ENCODE measurements around the gene EFCAB3. TPM values are rescaled to one million over a fixed set of nuclear protein-coding genes. Genes with fewer than 3 reads are reported as not detected.
A peak's percentile ranks its signal among the peaks of the same experiment; 100 is the strongest.
"Not testable (repeated sequence)": the region's sequence is repeated elsewhere in the genome, so short reads cannot be mapped to it uniquely, and the experiment has no call there.

EFCAB3 gene
- not detected in 2 replicates for total RNA-seq (2014; rRNA removed; shearing (Covaris generic))

GRCh38 chr17:62380253-62380652 lies at the start of gene EFCAB3:
Gene EFCAB3, plus strand, starts transcription at chr17:62380553. Its CDS starts 2,427 bp downstream, at chr17:62382980.
- H3K9me3 ChIP-seq (replicated peaks): no peaks in the 10 kb centered on the region
- no peak within 1 kb of the TSS for H3K4me3 ChIP-seq
- no peaks in the 10 kb centered on the region for H3K27me3 ChIP-seq
- H3K36me3 ChIP-seq: no peaks in the 10 kb centered on the region
- no peaks in the 10 kb centered on the region for H3K4me1 ChIP-seq
- no peak for DNase-seq
- no peak within 1 kb of the TSS for H3K27ac ChIP-seq

DNA sequence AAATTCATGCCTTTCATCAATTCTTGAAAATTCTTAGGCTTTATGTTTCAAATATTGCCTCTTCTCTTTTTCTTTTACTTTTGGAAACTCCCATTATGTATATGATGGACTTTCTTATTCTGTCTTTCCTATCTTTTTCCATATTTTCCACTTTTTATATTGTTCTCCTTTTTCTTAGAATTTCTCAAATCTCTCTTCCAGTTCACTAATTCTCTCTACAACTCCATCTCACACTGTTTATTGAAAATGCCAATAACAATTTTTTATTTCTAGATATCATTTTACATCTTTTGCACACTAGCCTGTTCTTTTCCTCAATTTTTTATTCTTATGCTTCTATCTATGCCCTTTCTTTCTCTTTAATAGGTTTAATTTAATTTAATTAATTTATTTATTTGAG lies 43.8 kb upstream of the EFCAB3 start:
- no peaks in the 10 kb centered on the region for H3K36me3 ChIP-seq
- H3K27ac ChIP-seq: no peak overlapping the region
- no peak for DNase-seq
- H3K4me1 ChIP-seq: no peaks in the 10 kb centered on the region
- peaks cover 8% of the 10 kb centered on the region; the same call in 1 of the 2 replicates for H3K9me3 ChIP-seq (replicated peaks)
- H3K4me3 ChIP-seq: no peak overlapping the region
- H3K27me3 ChIP-seq: no peaks in the 10 kb centered on the region

DNA sequence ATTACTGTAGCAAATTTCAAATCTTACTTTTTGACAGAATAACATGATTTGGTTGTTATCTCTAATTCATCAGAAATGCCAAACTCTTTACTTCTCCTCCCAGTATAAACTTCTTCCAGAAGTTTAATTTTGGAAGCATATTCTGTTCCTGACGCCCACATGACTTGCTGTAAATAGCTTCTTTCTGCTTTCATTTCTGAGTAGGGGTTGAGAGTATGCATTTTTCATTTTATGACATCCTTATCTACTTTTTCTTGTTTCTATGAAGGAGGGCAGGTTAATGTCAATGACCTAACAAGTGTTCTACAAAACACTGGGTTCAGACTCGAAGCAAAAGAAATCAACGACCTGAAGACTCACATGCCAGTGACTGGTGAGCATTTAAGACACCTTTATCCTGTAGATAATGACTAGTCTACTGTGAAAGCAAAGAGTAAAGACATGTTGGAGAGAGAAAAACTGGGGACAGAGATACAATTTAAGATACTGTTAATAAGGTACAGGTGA lies 36.5 kb upstream of the EFCAB3 start:
- H3K4me1 ChIP-seq: no peaks in the 10 kb centered on the region
- no peaks in the 10 kb centered on the region for H3K9me3 ChIP-seq (replicated peaks)
- no peaks in the 10 kb centered on the region for H3K36me3 ChIP-seq
- DNase-seq: no peak
- H3K4me3 ChIP-seq: no peak overlapping the region
- H3K27ac ChIP-seq: no peak overlapping the region
- H3K27me3 ChIP-seq: no peaks in the 10 kb centered on the region

DNA sequence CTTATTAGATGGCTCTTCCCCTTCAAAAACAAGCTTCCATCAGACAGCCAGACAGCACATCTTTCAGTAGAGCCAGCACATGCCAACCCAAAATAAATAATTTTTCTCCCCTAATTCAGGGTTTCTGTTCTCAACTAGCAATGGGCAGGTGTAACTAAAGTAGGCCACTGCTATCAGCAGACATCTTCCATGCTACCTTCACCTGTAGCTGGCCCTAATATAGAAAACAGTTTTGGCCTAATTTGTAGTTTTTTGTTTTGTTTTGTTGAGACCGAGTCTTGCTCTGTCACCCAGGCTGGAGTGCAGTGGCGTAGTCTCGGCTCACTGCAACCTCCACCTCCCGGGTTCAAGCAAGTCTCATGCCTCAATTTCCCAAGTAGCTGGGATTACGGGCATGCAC lies 29.2 kb upstream of the EFCAB3 start:
- Histone ChIP-seq H3K36me3 (no peaks in the 10 kb centered on the region), H3K4me1 (no peaks in the 10 kb centered on the region), H3K9me3 (replicated peaks) (no peaks in the 10 kb centered on the region), H3K27me3 (0 out of 2 replicates have a peak, but pooled peaks cover 2% of the 10 kb centered on the region), H3K27ac (no peak overlapping the region), H3K4me3 (no peak overlapping the region)
- DNase-seq: no peak

- Histone ChIP-seq H3K36me3 (no peaks in the 10 kb centered on the region), H3K4me1 (no peaks in the 10 kb centered on the region), H3K27ac (no peak overlapping the region), H3K4me3 (no peak overlapping the region), H3K9me3 (replicated peaks) (no peaks in the 10 kb centered on the region), H3K27me3 (peaks cover 3% of the 10 kb centered on the region; the same call in 1 of the 2 replicates)
- no peak for DNase-seq
Observed at GRCh38 chr17:62366191-62366590, 14.2 kb upstream of the EFCAB3 start.

DNA sequence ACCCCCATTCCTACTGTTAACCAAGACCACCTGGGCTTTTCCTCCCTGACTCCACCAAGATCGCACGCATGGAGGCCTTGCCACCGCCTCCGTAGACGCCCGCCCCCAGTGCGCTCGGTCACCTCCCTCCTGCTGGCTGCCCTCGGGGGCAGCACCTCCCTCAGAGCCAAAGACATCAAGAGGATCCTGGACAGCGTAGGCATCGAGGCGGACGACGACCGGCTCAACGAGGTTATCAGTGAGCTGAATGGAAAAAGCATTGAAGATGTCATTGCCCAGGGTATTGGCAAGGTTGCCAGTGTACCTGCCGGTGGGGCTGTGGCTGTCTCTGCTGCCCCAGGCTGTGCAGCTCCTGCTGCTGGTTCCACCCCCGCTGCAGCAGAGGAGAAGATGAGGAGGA lies 1.2 kb downstream of the EFCAB3 start:
- Histone ChIP-seq H3K27me3 (no peaks in the 10 kb centered on the region), H3K36me3 (no peaks in the 10 kb centered on the region), H3K4me3 (no peak overlapping the region), H3K4me1 (no peaks in the 10 kb centered on the region), H3K27ac (no peak overlapping the region), H3K9me3 (replicated peaks) (no peaks in the 10 kb centered on the region)
- DNase-seq: no peak

- no peaks in the 10 kb centered on the region for H3K4me1 ChIP-seq
- H3K4me3 ChIP-seq: no peak overlapping the region
- peaks cover 3% of the 10 kb centered on the region; the same call in 1 of the 2 replicates for H3K27me3 ChIP-seq
- DNase-seq: no peak
- H3K27ac ChIP-seq: no peak overlapping the region
- H3K36me3 ChIP-seq: no peaks in the 10 kb centered on the region
- no peaks in the 10 kb centered on the region for H3K9me3 ChIP-seq (replicated peaks)
Observed at GRCh38 chr17:62388856-62389255, 8.5 kb downstream of the EFCAB3 start.

DNA sequence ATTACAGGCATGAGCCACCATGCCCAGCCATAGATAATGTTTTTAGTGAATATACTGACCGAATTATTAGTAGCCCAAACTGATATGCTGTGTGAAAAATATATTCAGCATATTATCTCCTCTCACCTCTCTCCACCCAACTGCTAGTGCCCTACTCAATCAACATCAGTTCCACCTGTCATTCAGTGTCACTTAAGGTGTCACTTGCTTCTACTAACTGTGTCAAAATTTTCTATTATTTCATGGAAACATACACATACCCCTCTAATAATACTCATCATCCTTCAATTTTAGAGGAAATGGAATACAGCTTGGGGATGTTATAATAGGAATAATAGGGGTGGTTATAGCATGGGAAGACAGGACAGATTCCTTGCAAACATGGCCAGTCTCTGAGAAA lies 12.6 kb downstream of the EFCAB3 start:
- DNase-seq: no peak
- Histone ChIP-seq H3K27me3 (peaks cover 3% of the 10 kb centered on the region), H3K9me3 (replicated peaks) (no peaks in the 10 kb centered on the region), H3K4me3 (no peak overlapping the region), H3K27ac (no peak overlapping the region), H3K4me1 (no peaks in the 10 kb centered on the region), H3K36me3 (no peaks in the 10 kb centered on the region)

DNA sequence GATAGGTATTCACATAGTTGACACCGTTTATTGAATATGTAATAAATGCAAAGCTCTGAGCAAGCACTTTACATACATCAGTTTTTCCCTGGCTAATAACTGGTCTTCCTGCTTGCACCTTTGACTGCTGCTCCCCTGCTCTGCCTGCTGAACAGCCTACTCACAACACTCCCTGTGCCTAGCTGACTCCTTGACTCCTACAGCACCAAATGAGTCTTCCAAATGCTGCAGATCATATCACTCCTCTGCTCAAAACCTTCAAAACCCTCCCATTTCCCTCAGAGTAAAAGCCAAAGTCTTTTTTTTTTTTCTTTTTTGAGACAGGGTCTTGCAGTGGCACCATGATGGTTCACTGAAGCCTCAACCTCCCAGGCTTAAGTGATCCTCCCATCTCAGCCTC lies 18.5 kb downstream of the EFCAB3 start:
- H3K27me3 ChIP-seq: no peaks in the 10 kb centered on the region; the same call in 1 of the 2 replicates
- H3K4me1 ChIP-seq: no peaks in the 10 kb centered on the region
- no peaks in the 10 kb centered on the region for H3K36me3 ChIP-seq
- no peak overlapping the region for H3K27ac ChIP-seq
- no peak overlapping the region for H3K4me3 ChIP-seq
- DNase-seq: no peak
- 0 out of 2 replicates have a peak, but pooled peaks cover 5% of the 10 kb centered on the region for H3K9me3 ChIP-seq (replicated peaks)

- H3K4me1 ChIP-seq: no peaks in the 10 kb centered on the region
- no peaks in the 10 kb centered on the region for H3K36me3 ChIP-seq
- no peak for DNase-seq
- 0 out of 2 replicates have a peak, but pooled peaks cover 5% of the 10 kb centered on the region for H3K9me3 ChIP-seq (replicated peaks)
- H3K27me3 ChIP-seq: no peaks in the 10 kb centered on the region
- no peak overlapping the region for H3K27ac ChIP-seq
- H3K4me3 ChIP-seq: no peak overlapping the region
Observed at GRCh38 chr17:62405451-62405850, 25.1 kb downstream of the EFCAB3 start.

GRCh38 chr17:62413090-62413489 lies 32.7 kb downstream of the EFCAB3 start:
- not testable (repeated sequence) for DNase-seq; H3K4me1 ChIP-seq; H3K4me3 ChIP-seq; H3K9me3 ChIP-seq (replicated peaks); H3K27ac ChIP-seq; H3K27me3 ChIP-seq; H3K36me3 ChIP-seq

GRCh38 chr17:62423647-62424461 lies 43.5 kb downstream of the EFCAB3 start, which contains the start of gene METTL2A:
Gene METTL2A, plus strand, starts transcription at chr17:62423897. Its CDS starts 6 bp downstream, at chr17:62423903.
- H3K27me3 ChIP-seq; H3K9me3 ChIP-seq (replicated peaks); H3K4me1 ChIP-seq; H3K36me3 ChIP-seq: not testable (repeated sequence)
- Histone ChIP-seq H3K4me3 (peak within 1 kb of the TSS; percentile 93), H3K27ac (peak within 1 kb of the TSS; percentile 50)
- peak; percentile 92 to 93 for DNase-seq

DNA sequence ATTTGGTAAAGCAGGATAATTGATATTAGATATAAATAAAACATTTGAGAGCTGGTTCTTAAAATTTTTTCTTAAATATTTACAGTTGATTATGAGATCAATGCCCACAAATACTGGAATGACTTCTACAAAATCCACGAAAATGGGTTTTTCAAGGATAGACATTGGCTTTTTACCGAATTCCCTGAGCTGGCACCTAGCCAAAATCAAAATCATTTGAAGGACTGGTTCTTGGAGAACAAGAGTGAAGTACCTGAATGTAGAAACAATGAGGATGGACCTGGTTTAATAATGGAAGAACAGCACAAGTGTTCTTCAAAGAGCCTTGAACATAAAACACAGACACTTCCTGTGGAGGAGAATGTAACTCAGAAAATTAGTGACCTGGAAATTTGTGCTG lies 45.9 kb downstream of the EFCAB3 start:
- not testable (repeated sequence) for H3K27ac ChIP-seq

DNA sequence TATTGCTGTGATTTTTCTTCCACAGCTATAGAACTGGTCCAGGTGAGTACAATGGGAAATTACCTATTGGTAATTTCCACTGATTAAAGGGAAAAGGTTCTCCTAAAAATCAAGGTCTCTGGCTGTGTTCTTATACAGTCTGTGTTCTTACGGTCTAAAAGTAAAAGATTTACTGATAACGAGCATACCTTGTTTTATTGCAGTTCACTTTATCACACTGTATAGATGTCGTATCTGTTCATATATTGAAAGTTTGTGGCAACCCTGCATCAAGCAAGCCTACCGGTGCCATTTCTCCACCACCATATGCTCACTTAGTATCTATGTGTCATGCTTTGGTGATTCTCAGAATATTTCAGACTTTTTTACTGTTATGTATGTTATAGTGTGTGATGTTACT lies 54.9 kb downstream of the EFCAB3 start:
- not testable (repeated sequence) for H3K4me3 ChIP-seq; H3K27me3 ChIP-seq; DNase-seq; H3K4me1 ChIP-seq; H3K36me3 ChIP-seq; H3K27ac ChIP-seq; H3K9me3 ChIP-seq (replicated peaks)

More for the DNA sequence above, 45.9 kb downstream of the EFCAB3 start:
- not testable (repeated sequence) for H3K27me3 ChIP-seq; H3K9me3 ChIP-seq (replicated peaks); H3K36me3 ChIP-seq; H3K4me3 ChIP-seq; H3K4me1 ChIP-seq; DNase-seq

DNA sequence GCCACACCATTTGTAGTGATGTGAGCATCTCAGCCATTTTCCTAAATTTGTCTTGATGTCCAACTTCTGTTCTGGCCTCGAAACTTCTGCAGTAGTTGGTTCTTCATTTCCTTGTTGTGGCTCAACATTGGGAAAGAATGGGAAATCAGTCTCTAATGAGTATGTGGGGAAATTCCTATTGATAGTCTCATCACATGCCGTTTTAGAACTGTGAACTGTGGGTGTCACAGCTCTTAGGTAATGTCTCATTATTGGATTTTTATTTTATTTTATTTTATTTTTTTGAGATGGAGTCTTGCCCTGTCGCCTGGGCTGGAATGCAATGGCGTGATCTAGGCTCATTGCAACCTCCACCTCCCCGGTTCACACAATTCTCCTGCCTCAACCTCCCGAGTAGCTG lies 60.8 kb downstream of the EFCAB3 start:
- peaks cover 25% of the 10 kb centered on the region for H3K36me3 ChIP-seq

More for the DNA sequence above, 60.8 kb downstream of the EFCAB3 start:
- not testable (repeated sequence) for H3K27ac ChIP-seq; DNase-seq; H3K27me3 ChIP-seq; H3K9me3 ChIP-seq (replicated peaks); H3K4me1 ChIP-seq; H3K4me3 ChIP-seq
